ENCODE data around the gene BRAT1.

DNA sequence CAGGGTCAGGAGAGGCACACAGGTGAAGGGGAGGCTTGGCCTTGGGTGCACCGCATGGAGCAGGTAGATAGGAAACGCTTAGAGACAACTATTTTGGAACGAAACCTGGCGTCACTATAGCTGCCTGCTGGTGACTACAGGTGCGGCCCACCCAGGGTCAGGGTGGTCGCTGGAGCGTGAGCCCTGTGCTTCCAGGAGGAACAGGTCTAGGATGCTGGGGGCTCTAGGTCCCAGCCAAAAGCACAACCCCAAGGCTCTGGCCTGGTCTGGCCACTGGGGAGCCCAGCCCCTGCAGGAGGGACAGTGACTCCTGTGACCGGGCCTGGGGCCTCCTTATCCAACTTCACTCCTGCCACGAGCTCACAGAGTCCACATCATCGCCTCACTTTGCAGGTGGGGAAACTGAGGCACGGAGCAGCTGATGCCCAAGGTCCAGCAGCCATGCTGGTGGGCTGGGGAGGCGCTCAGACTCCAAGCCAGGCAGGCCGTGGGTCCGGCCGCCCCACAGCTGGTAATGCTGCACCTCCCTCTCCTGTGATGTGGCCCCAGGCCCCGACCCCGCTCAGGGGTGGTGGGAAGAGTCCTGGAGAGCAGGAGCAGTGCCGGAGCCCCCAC, 26.7 kb downstream of the BRAT1 start:
- TF ChIP-seq CTCF (IDR thresholded peaks at IDR 0.05) (no peak), POLR2A (IDR thresholded peaks at IDR 0.05) (no peak)
